Gastroesophageal sphincter (tissue), 4 donors: ENCODE results near the gene LIMA1. TPM values are rescaled to one million over a fixed set of nuclear protein-coding genes. Genes with fewer than 3 reads are reported as not detected.

Experiments
- ATAC-seq: fragments of 150-250 bp; one replicate; pipeline ENCODE4 v1.9.1; 2016; ENCODE audit warnings: mild to moderate bottlenecking, moderate library complexity
- H3K27ac ChIP-seq, 4 donors: fragments of 200-600 bp; sonication (generic) in 3 of 4; 1 replicate in 3 of 4; 2 replicates in 1 of 4; pipeline ENCODE4 v1.5.1; 2016 to 2019
- H3K27me3 ChIP-seq: fragments of 200-600 bp; sonication (generic); one replicate; pipeline ENCODE4 v1.5.1; 2019
- H3K36me3 ChIP-seq, 2 donors: fragments of 200-600 bp; sonication (generic); one replicate each; pipeline ENCODE4 v1.5.1; 2019; ENCODE audit warnings: control low read depth in 1 of 2
- H3K4me1 ChIP-seq, 3 donors: fragments of 200-600 bp; sonication (generic); 1 replicate in 2 of 3; 2 replicates in 1 of 3; pipeline ENCODE4 v1.5.1; 2016 to 2019; ENCODE audit warnings: control low read depth in 2 of 3
- H3K4me3 ChIP-seq, 2 donors: fragments of 200-600 bp; sonication (generic); one replicate each; pipeline ENCODE4 v1.5.1; 2019; ENCODE audit warnings: mild to moderate bottlenecking in 1 of 2, moderate library complexity in 1 of 2
- H3K9me3 ChIP-seq, 3 donors: fragments of 200-600 bp; sonication (generic); one replicate each; pipeline ENCODE4 v1.5.1; 2017 to 2019; ENCODE audit warnings: control low read depth in 2 of 3
- CTCF ChIP-seq, 4 experiments: fragments of 200-600 bp in 2 of 4; fragments of 450-650 bp in 2 of 4; sonication (generic) in 1 of 4; IDR thresholded peaks; one replicate each; pipeline ENCODE4 v1.5.1; 2017 to 2019; ENCODE audit warnings: antibody characterized with exemption in 4 of 4, mild to moderate bottlenecking in 2 of 4, moderate library complexity in 2 of 4
- EP300 ChIP-seq: sonication (generic); formaldehyde crosslinking; IDR thresholded peaks from one replicate; pipeline ENCODE4 v1.6.1; 2017; ENCODE audit warnings: antibody characterized with exemption, mild to moderate bottlenecking
- POLR2A ChIP-seq, 2 donors: fragments of 450-650 bp; IDR thresholded peaks; one replicate each; pipeline ENCODE4 v1.6.1; 2017; ENCODE audit warnings: antibody characterized with exemption in 2 of 2, mild to moderate bottlenecking in 2 of 2, moderate library complexity in 1 of 2
- POLR2AphosphoS5 ChIP-seq: sonication (generic); formaldehyde crosslinking; IDR thresholded peaks from one replicate; pipeline ENCODE4 v1.6.1; 2017; ENCODE audit warnings: antibody characterized with exemption
- WGBS, 2 donors: methylation state at CpG; one replicate each; pipeline ENCODE4 v1.1.5; 2018; ENCODE audit warnings: low coverage in 1 of 2; 5-methylcytosine and 5-hydroxymethylcytosine counted together
- total RNA-seq, 4 donors: library from RNA; depleted of rRNA; stranded (reverse); fragments of >200 nt; gene quantifications; one replicate each; pipeline ENCODE4 v1.1.0, GENCODE V29; 2016

The LIMA1 gene
- total RNA-seq, 4 donors from 2014 or later: 27.6 to 91.3 (median 64.6) TPM

- no peak for ATAC-seq
- Histone ChIP-seq H3K9me3 (no peaks in the 10 kb centered on the region), H3K27ac (no peak overlapping the region), H3K27me3 (no peaks in the 10 kb centered on the region), H3K4me3 (no peak overlapping the region), H3K36me3 (peaks cover 0 to 84% of the 10 kb centered on the region in 2 donors), H3K4me1 (no peaks in the 10 kb centered on the region)
- no peak for TF ChIP-seq POLR2AphosphoS5
- no peak for TF ChIP-seq POLR2A (IDR thresholded peaks at IDR 0.05)
- TF ChIP-seq CTCF (IDR thresholded peaks at IDR 0.05): no peak
- no peak for TF ChIP-seq EP300
- WGBS, 2 donors: 71 to 73% methylated on average over 4 to 5 of the region's 5 CpGs
These were observed 86.0 kb downstream of the LIMA1 start for GRCh38 chr12:50197297-50197727.

- WGBS, 2 donors: 56 to 65% methylated on average over 4 of the region's 4 CpGs
- Histone ChIP-seq H3K36me3 (peaks cover 0 to 84% of the 10 kb centered on the region in 2 donors), H3K27me3 (no peaks in the 10 kb centered on the region), H3K4me3 (no peak overlapping the region), H3K9me3 (no peaks in the 10 kb centered on the region), H3K27ac (no peak overlapping the region), H3K4me1 (no peaks in the 10 kb centered on the region)
- no peak for ATAC-seq
- TF ChIP-seq POLR2A (IDR thresholded peaks at IDR 0.05) (no peak), POLR2AphosphoS5 (no peak), CTCF (IDR thresholded peaks at IDR 0.05) (no peak), EP300 (no peak)
These were observed 86.8 kb downstream of the LIMA1 start for GRCh38 chr12:50196537-50196936.

GRCh38 chr12:50195832-50196231, 87.5 kb downstream of the LIMA1 start:
- WGBS, 2 donors: 56 to 73% methylated on average over 3 to 4 of the region's 4 CpGs
- no peak for ATAC-seq
- Histone ChIP-seq H3K36me3 (peaks cover 0 to 84% of the 10 kb centered on the region in 2 donors), H3K27ac (no peak overlapping the region), H3K4me3 (no peak overlapping the region), H3K27me3 (no peaks in the 10 kb centered on the region), H3K9me3 (no peaks in the 10 kb centered on the region), H3K4me1 (no peaks in the 10 kb centered on the region)
- no peak for TF ChIP-seq CTCF (IDR thresholded peaks at IDR 0.05)
- no peak for TF ChIP-seq POLR2A (IDR thresholded peaks at IDR 0.05)
- TF ChIP-seq EP300: no peak
- TF ChIP-seq POLR2AphosphoS5: no peak

- 80 to 85% methylated on average over 5 of the region's 5 CpGs for WGBS, 2 donors
- H3K9me3 ChIP-seq: no peaks in the 10 kb centered on the region
- peaks cover 0 to 75% of the 10 kb centered on the region in 2 donors for H3K36me3 ChIP-seq
- ATAC-seq: no peak
- H3K27me3 ChIP-seq: no peaks in the 10 kb centered on the region
- no peak for TF ChIP-seq POLR2A (IDR thresholded peaks at IDR 0.05)
- TF ChIP-seq POLR2AphosphoS5: no peak
- no peak for TF ChIP-seq CTCF (IDR thresholded peaks at IDR 0.05)
- no peak for TF ChIP-seq EP300
- H3K4me1 ChIP-seq: peaks cover 0 to 11% (median 11%) of the 10 kb centered on the region in 3 donors
- peak overlapping the region in 1 of 4 donors; percentile 6 for H3K27ac ChIP-seq
- H3K4me3 ChIP-seq: no peak overlapping the region
These were observed 90.4 kb downstream of the LIMA1 start for GRCh38 chr12:50192908-50193307.

- H3K4me1 ChIP-seq: peaks cover 0 to 18% (median 17%) of the 10 kb centered on the region in 3 donors
- H3K27ac ChIP-seq: no peak overlapping the region
- H3K36me3 ChIP-seq: peaks cover 0 to 68% of the 10 kb centered on the region in 2 donors
- WGBS, 2 donors: 93 to 100% methylated on average over 1 to 4 of the region's 4 CpGs
- H3K9me3 ChIP-seq: no peaks in the 10 kb centered on the region
- no peaks in the 10 kb centered on the region for H3K27me3 ChIP-seq
- no peak overlapping the region for H3K4me3 ChIP-seq
- TF ChIP-seq POLR2AphosphoS5: no peak
- TF ChIP-seq CTCF (IDR thresholded peaks at IDR 0.05): no peak
- no peak for TF ChIP-seq EP300
- TF ChIP-seq POLR2A (IDR thresholded peaks at IDR 0.05): no peak
- ATAC-seq: no peak
These were observed 91.1 kb downstream of the LIMA1 start for GRCh38 chr12:50192236-50192635.
